GM12878 (cell line): ENCODE results near the gene TTC1. TPM values are rescaled to one million over a fixed set of nuclear protein-coding genes. Genes with fewer than 3 reads are reported as not detected.

ENCODE experiments used
- ASH2L ChIP-seq: fragments of 300-600, 200-600 bp; sonication (generic); IDR thresholded peaks from 2 replicates; pipeline ENCODE4 v1.6.1; 2017; ENCODE audit warnings: low read depth, mild to moderate bottlenecking, borderline replicate concordance
- CBX5 ChIP-seq: sonication (generic); IDR thresholded peaks from 2 replicates; pipeline ENCODE4 v1.6.1; 2016; ENCODE audit warnings: low read depth, moderate library complexity, mild to moderate bottlenecking, inconsistent platforms
- EED ChIP-seq: sonication (generic); IDR thresholded peaks from 2 replicates; pipeline ENCODE4 v1.6.1; 2016; ENCODE audit warnings: antibody characterized with exemption, low read depth
- FOS ChIP-seq: IDR thresholded peaks from 3 replicates; pipeline ENCODE4 v1.6.1; 2011; ENCODE audit warnings: borderline replicate concordance; ENCODE audit not compliant: insufficient read length; ENCODE audit errors: extremely low read depth
- HDAC2 ChIP-seq: fragments of 200-600 bp; sonication (generic); IDR thresholded peaks from 2 replicates; pipeline ENCODE4 v1.6.1; 2017
- IRF4 ChIP-seq: IDR thresholded peaks from 2 replicates; pipeline ENCODE4 v1.6.1; 2011; ENCODE audit warnings: low read depth, low read length
- KAT2A ChIP-seq: conservative IDR thresholded peaks from 2 replicates; pipeline ENCODE4 v1.6.1; 2011; ENCODE audit warnings: low read depth, low read length; ENCODE audit not compliant: control insufficient read depth
- KDM1A ChIP-seq: fragments of 200-600 bp; sonication (generic); IDR thresholded peaks from 2 replicates; pipeline ENCODE4 v1.6.1; 2016; ENCODE audit warnings: borderline replicate concordance
- MTA2 ChIP-seq: fragments of 450-650 bp; IDR thresholded peaks from 2 replicates; pipeline ENCODE4 v1.6.1; 2016; ENCODE audit warnings: low read depth, mild to moderate bottlenecking, moderate library complexity
- NFYA ChIP-seq: IDR thresholded peaks from 2 replicates; pipeline ENCODE4 v1.6.1; 2011; ENCODE audit warnings: low read depth, mild to moderate bottlenecking, low read length, improper control_type of control experiment, borderline replicate concordance
- PAX8 ChIP-seq: fragments of 450-650 bp; IDR thresholded peaks from 2 replicates; pipeline ENCODE4 v1.6.1; 2017; ENCODE audit warnings: mild to moderate bottlenecking, moderate library complexity
- POU2F2 ChIP-seq: IDR thresholded peaks from 3 replicates; pipeline ENCODE4 v1.6.1; 2011; ENCODE audit warnings: low read depth, mild to moderate bottlenecking, low read length, borderline replicate concordance
- RELA ChIP-seq: fragments of 450-650 bp; IDR thresholded peaks from 2 replicates; pipeline ENCODE4 v1.8.0; 2014; ENCODE audit warnings: borderline replicate concordance; ENCODE audit not compliant: partially characterized antibody
- SMC3 ChIP-seq: IDR thresholded peaks from 2 replicates; pipeline ENCODE4 v1.6.1; 2011; ENCODE audit warnings: low read length, improper control_type of control experiment, borderline replicate concordance
- TAF1 ChIP-seq: IDR thresholded peaks from 2 replicates; pipeline ENCODE4 v1.6.1; 2011; ENCODE audit warnings: mild to moderate bottlenecking, low read depth, low read length, borderline replicate concordance
- TARDBP ChIP-seq: IDR thresholded peaks from 2 replicates; pipeline ENCODE4 v1.6.1; 2016; ENCODE audit warnings: borderline replicate concordance
- TCF12 ChIP-seq: IDR thresholded peaks from 2 replicates; pipeline ENCODE4 v1.6.1; 2011; ENCODE audit warnings: low read depth, mild to moderate bottlenecking, low read length
- TCF7 ChIP-seq: IDR thresholded peaks from 2 replicates; pipeline ENCODE4 v1.6.1; 2014; ENCODE audit warnings: antibody characterized with exemption, borderline replicate concordance
- ZZZ3 ChIP-seq: IDR thresholded peaks from 2 replicates; pipeline ENCODE4 v1.6.1; 2011; ENCODE audit warnings: low read depth; ENCODE audit not compliant: control insufficient read depth, insufficient read length
- polyA plus RNA-seq, 11 experiments: library from polyadenylated mRNA; depleted of rRNA in 4 of 11; unstranded in 6 of 11; stranded (reverse) in 5 of 11; fragments of >200 nt; fragmentation: Nextera tagmentation in 4 of 11; fragmentation: Illumina TruSeq in 1 of 11; extraction: Ambion mirVana in 4 of 11; extraction: Trizol in 1 of 11; gene quantifications; 1 replicate in 1 of 11; 2 replicates in 10 of 11; pipeline versions ENCODE4 v1.2.1 to v1.2.3, GENCODE V29; 2011 to 2016; ENCODE audit warnings: inconsistent platforms in 2 of 11, missing spikeins in 2 of 11, low read depth in 1 of 11
- total RNA-seq, 4 experiments: library from RNA; depleted of rRNA in 3 of 4; stranded (reverse); fragments of >200 nt in 3 of 4; fragmentation: Illumina TruSeq in 1 of 4; extraction: Trizol in 1 of 4; gene quantifications; 2 replicates each; pipeline versions ENCODE4 v1.2.1 to v1.2.3, GENCODE V29; 2013 to 2021
- TF ChIP-seq, protein P1 (sequence below): fragments of 450-650 bp; IDR thresholded peaks from 2 replicates; pipeline ENCODE4 v1.6.1; 2017; ENCODE audit warnings: low read depth, mild to moderate bottlenecking, moderate library complexity
- TF ChIP-seq, protein P2 (sequence below): fragments of 450-650 bp; IDR thresholded peaks from 2 replicates; pipeline ENCODE4 v1.6.1; 2017; ENCODE audit warnings: mild to moderate bottlenecking, moderate library complexity
- TF ChIP-seq, protein P3 (sequence below): fragments of 450-650 bp; IDR thresholded peaks from 2 replicates; pipeline ENCODE4 v1.6.1; 2017; ENCODE audit warnings: borderline replicate concordance
- TF ChIP-seq, protein P4 (sequence below): IDR thresholded peaks from 2 replicates; pipeline ENCODE4 v1.6.1; 2011; ENCODE audit warnings: low read depth, low read length, improper control_type of control experiment, borderline replicate concordance

Gene TTC1
- total and polyA plus RNA-seq, 10 of the 15 experiments (the other 5 are each of a cell fraction or from before 2014, with no cell fraction given) = 46.6 to 160 (median 92.3) TPM

DNA sequence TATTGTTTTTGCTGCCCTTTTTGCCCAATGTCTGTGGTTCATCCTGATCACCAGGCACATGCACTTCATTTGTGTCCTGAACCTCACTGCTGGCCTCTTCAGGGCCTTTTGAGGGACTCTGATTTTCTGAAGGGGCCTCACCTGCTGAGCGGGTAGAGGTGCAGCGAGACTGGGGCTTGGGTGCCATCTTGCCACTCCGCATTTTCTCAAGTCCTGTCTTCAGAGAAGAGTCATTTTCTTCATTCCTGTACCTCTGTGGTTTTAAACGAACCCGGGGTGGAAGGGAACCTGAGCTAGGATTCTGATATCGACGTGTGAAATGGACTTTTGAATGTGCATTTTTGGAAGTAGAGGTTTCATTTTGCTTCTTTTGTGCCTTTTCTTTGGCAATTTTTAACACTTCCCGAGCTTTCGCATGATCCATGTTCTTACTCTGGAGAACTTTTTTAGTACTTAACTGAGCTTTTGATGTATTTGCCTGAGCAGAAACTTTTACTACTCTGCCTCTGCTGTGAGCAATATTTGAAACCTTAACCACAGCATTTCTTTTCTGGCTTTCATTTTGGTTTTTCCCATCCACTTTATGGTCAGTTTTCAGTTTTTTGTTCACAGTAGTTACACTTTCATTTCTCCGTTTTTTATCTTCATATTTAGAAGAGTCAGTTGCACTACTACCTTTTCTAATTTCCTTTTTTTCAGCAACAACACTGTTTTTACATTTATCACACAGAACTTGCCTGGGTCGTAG is 84.2 kb downstream of the TTC1 start (continued):
- TF ChIP-seq, protein P1, sequence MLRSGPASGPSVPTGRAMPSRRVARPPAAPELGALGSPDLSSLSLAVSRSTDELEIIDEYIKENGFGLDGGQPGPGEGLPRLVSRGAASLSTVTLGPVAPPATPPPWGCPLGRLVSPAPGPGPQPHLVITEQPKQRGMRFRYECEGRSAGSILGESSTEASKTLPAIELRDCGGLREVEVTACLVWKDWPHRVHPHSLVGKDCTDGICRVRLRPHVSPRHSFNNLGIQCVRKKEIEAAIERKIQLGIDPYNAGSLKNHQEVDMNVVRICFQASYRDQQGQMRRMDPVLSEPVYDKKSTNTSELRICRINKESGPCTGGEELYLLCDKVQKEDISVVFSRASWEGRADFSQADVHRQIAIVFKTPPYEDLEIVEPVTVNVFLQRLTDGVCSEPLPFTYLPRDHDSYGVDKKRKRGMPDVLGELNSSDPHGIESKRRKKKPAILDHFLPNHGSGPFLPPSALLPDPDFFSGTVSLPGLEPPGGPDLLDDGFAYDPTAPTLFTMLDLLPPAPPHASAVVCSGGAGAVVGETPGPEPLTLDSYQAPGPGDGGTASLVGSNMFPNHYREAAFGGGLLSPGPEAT = peak; percentile 70
- TF ChIP-seq HDAC2 (no peak), FOS (no peak), TAF1 (0 out of 2 replicates have a peak, but pooled peaks have one; percentile 6), MTA2 (peak; percentile 41; the same call in 1 of the 2 replicates), CBX5 (peak; percentile 11; the same call in 1 of the 2 replicates), POU2F2 (0 out of 3 replicates have a peak, but pooled peaks have one; percentile 24), TARDBP (no peak), ASH2L (no peak; the same call in 1 of the 2 replicates), EED (no peak), KAT2A (no peak), PAX8 (no peak), SMC3 (no peak), IRF4 (no peak), TCF7 (0 out of 2 replicates have a peak, but pooled peaks have one; percentile 11), ZZZ3 (no peak), TCF12 (no peak), RELA (no peak), KDM1A (no peak), NFYA (no peak)
- TF ChIP-seq, protein P2, sequence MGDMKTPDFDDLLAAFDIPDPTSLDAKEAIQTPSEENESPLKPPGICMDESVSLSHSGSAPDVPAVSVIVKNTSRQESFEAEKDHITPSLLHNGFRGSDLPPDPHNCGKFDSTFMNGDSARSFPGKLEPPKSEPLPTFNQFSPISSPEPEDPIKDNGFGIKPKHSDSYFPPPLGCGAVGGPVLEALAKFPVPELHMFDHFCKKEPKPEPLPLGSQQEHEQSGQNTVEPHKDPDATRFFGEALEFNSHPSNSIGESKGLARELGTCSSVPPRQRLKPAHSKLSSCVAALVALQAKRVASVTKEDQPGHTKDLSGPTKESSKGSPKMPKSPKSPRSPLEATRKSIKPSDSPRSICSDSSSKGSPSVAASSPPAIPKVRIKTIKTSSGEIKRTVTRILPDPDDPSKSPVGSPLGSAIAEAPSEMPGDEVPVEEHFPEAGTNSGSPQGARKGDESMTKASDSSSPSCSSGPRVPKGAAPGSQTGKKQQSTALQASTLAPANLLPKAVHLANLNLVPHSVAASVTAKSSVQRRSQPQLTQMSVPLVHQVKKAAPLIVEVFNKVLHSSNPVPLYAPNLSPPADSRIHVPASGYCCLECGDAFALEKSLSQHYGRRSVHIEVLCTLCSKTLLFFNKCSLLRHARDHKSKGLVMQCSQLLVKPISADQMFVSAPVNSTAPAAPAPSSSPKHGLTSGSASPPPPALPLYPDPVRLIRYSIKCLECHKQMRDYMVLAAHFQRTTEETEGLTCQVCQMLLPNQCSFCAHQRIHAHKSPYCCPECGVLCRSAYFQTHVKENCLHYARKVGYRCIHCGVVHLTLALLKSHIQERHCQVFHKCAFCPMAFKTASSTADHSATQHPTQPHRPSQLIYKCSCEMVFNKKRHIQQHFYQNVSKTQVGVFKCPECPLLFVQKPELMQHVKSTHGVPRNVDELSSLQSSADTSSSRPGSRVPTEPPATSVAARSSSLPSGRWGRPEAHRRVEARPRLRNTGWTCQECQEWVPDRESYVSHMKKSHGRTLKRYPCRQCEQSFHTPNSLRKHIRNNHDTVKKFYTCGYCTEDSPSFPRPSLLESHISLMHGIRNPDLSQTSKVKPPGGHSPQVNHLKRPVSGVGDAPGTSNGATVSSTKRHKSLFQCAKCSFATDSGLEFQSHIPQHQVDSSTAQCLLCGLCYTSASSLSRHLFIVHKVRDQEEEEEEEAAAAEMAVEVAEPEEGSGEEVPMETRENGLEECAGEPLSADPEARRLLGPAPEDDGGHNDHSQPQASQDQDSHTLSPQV = no peak
- TF ChIP-seq, protein P3, sequence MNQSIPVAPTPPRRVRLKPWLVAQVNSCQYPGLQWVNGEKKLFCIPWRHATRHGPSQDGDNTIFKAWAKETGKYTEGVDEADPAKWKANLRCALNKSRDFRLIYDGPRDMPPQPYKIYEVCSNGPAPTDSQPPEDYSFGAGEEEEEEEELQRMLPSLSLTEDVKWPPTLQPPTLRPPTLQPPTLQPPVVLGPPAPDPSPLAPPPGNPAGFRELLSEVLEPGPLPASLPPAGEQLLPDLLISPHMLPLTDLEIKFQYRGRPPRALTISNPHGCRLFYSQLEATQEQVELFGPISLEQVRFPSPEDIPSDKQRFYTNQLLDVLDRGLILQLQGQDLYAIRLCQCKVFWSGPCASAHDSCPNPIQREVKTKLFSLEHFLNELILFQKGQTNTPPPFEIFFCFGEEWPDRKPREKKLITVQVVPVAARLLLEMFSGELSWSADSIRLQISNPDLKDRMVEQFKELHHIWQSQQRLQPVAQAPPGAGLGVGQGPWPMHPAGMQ = peak; percentile 23; the same call in 1 of the 2 replicates
- TF ChIP-seq, protein P4, sequence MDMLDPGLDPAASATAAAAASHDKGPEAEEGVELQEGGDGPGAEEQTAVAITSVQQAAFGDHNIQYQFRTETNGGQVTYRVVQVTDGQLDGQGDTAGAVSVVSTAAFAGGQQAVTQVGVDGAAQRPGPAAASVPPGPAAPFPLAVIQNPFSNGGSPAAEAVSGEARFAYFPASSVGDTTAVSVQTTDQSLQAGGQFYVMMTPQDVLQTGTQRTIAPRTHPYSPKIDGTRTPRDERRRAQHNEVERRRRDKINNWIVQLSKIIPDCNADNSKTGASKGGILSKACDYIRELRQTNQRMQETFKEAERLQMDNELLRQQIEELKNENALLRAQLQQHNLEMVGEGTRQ = no peak
